ENCODE results near the gene STAT6. TPM values are rescaled to one million over a fixed set of nuclear protein-coding genes. Genes with fewer than 3 reads are reported as not detected.

Gene STAT6
- polyA plus RNA-seq, 1 donor (not counting 4 experiments of a cell fraction or from before 2014, with no cell fraction given), result 113 TPM

- H2AFZ ChIP-seq (ENCODE audit: control insufficient read depth, low read length), result no peak overlapping the region
- TF ChIP-seq CTCF (optimal IDR thresholded peaks at IDR 0.05 in 1 of 3, IDR thresholded peaks at IDR 0.05 in 1 of 3, conservative IDR thresholded peaks at IDR 0.05 in 1 of 3; ENCODE audit: extremely low read depth in 1 of 3, insufficient read depth in 2 of 3, low read length in 3 of 3) (no peak), EZH2 (IDR thresholded peaks at IDR 0.05; ENCODE audit: low read length) (no peak)
- no peaks in the 10 kb centered on the region for H3K27me3 ChIP-seq (ENCODE audit: control insufficient read depth, extremely low read depth, insufficient read depth, low read length)
- no peak overlapping the region for H3K4me2 ChIP-seq (ENCODE audit: control insufficient read depth, extremely low read depth, insufficient read depth, low read depth, low read length)
- H3K4me3 ChIP-seq (ENCODE audit: control insufficient read depth in 2 of 3, extremely low read depth in 1 of 3, insufficient read depth in 2 of 3, low read depth in 1 of 3, low read length in 3 of 3), result no peak overlapping the region
- DNase-seq (ENCODE audit: low read depth, low spot score) (no peak), FAIRE-seq (no peak)
- dilution Hi-C loops (cut with MboI; ENCODE audit: extremely low pct_ligation_motif_present, low sequenced_read_pairs), result no loop called here
- no peaks in the 10 kb centered on the region for H3K9me3 ChIP-seq (ENCODE audit: control insufficient read depth, low read depth, low read length)
- peaks cover 22% of the 10 kb centered on the region for H3K4me1 ChIP-seq (ENCODE audit: control insufficient read depth, extremely low read depth, insufficient read depth, low read length)
- no peak overlapping the region for H3K27ac ChIP-seq (ENCODE audit: control insufficient read depth, insufficient read depth, low read length)
- peaks cover 29 to 46% of the 10 kb centered on the region in 2 experiments for H3K36me3 ChIP-seq (ENCODE audit: control insufficient read depth in 2 of 2, extremely low read depth in 1 of 2, insufficient read depth in 2 of 2, low read length in 2 of 2)
- no peak overlapping the region for H3K9ac ChIP-seq (ENCODE audit: control insufficient read depth, extremely low read depth, insufficient read depth, low read length)
- H3K79me2 ChIP-seq (ENCODE audit: control insufficient read depth, insufficient read depth, low read length), result no peaks in the 10 kb centered on the region
- no peaks in the 10 kb centered on the region for H4K20me1 ChIP-seq (ENCODE audit: control insufficient read depth, extremely low read depth, insufficient read depth, low read length)
- H3K9me1 ChIP-seq (ENCODE audit: control insufficient read depth, extremely low read depth, insufficient read depth, low read length), result peaks cover 4% of the 10 kb centered on the region
These were observed 11.4 kb downstream of the STAT6 start for GRCh38 chr12:57099766-57100165.

- no peaks in the 10 kb centered on the region for H3K27me3 ChIP-seq (ENCODE audit: control insufficient read depth, extremely low read depth, insufficient read depth, low read length)
- DNase-seq (ENCODE audit: low read depth, low spot score) (no peak), FAIRE-seq (no peak)
- H2AFZ ChIP-seq (ENCODE audit: control insufficient read depth, low read length), result no peak overlapping the region
- no peaks in the 10 kb centered on the region for H4K20me1 ChIP-seq (ENCODE audit: control insufficient read depth, extremely low read depth, insufficient read depth, low read length)
- peaks cover 27% of the 10 kb centered on the region for H3K4me1 ChIP-seq (ENCODE audit: control insufficient read depth, extremely low read depth, insufficient read depth, low read length)
- H3K36me3 ChIP-seq (ENCODE audit: control insufficient read depth in 2 of 2, extremely low read depth in 1 of 2, insufficient read depth in 2 of 2, low read length in 2 of 2), result peaks cover 25 to 41% of the 10 kb centered on the region in 2 experiments
- H3K9me3 ChIP-seq (ENCODE audit: control insufficient read depth, low read depth, low read length), result no peaks in the 10 kb centered on the region
- no peak overlapping the region for H3K4me2 ChIP-seq (ENCODE audit: control insufficient read depth, extremely low read depth, insufficient read depth, low read depth, low read length)
- dilution Hi-C loops (cut with MboI; ENCODE audit: extremely low pct_ligation_motif_present, low sequenced_read_pairs), result no loop called here
- no peak overlapping the region for H3K9ac ChIP-seq (ENCODE audit: control insufficient read depth, extremely low read depth, insufficient read depth, low read length)
- no peaks in the 10 kb centered on the region for H3K79me2 ChIP-seq (ENCODE audit: control insufficient read depth, insufficient read depth, low read length)
- H3K4me3 ChIP-seq (ENCODE audit: control insufficient read depth in 2 of 3, extremely low read depth in 1 of 3, insufficient read depth in 2 of 3, low read depth in 1 of 3, low read length in 3 of 3), result no peak overlapping the region
- H3K9me1 ChIP-seq (ENCODE audit: control insufficient read depth, extremely low read depth, insufficient read depth, low read length), result peaks cover 4% of the 10 kb centered on the region
- TF ChIP-seq EZH2 (IDR thresholded peaks at IDR 0.05; ENCODE audit: low read length), result no peak
- no peak for TF ChIP-seq CTCF (optimal IDR thresholded peaks at IDR 0.05 in 1 of 3, IDR thresholded peaks at IDR 0.05 in 1 of 3, conservative IDR thresholded peaks at IDR 0.05 in 1 of 3; ENCODE audit: extremely low read depth in 1 of 3, insufficient read depth in 2 of 3, low read length in 3 of 3)
- H3K27ac ChIP-seq (ENCODE audit: control insufficient read depth, insufficient read depth, low read length), result no peak overlapping the region
These were observed 12.0 kb downstream of the STAT6 start for GRCh38 chr12:57099047-57099714.

All from keratinocyte (primary cell).